NCI-H1417 (cell line): ENCODE results near the gene MBLAC1.
"Not testable (repeated sequence)": the region's sequence is repeated elsewhere in the genome, so short reads cannot be mapped to it uniquely, and the experiment has no call there.

ENCODE experiments used
- DNase-seq, 3 experiments: peaks; one replicate each; lab custom pipeline; 2025; lab: John Stamatoyannopoulos, UW

Gene MBLAC1

GRCh38 chr7:100122568-100122967 lies 4.2 kb upstream of the MBLAC1 start:
- no peak for DNase-seq

- DNase-seq = no peak
Observed at GRCh38 chr7:100124301-100125230, 2.2 kb upstream of the MBLAC1 start.

- DNase-seq = no peak
Observed at GRCh38 chr7:100126239-100126930, 382 bp upstream of the MBLAC1 start.

- peak in 2 of 3 experiments; percentile 42 to 56 for DNase-seq
Observed at GRCh38 chr7:100127866-100128636, 1.3 kb downstream of the MBLAC1 start.

GRCh38 chr7:100128637-100128963 lies 1.8 kb downstream of the MBLAC1 start:
- no peak for DNase-seq

- DNase-seq = peak in 2 of 3 experiments; percentile 45 to 82
Observed at GRCh38 chr7:100130220-100130607, 3.4 kb downstream of the MBLAC1 start.

- peak; percentile 69 to 87 (median 80) for DNase-seq
Observed at GRCh38 chr7:100130608-100131453, 4.1 kb downstream of the MBLAC1 start.

GRCh38 chr7:100132126-100132525 lies 5.4 kb downstream of the MBLAC1 start:
- DNase-seq = no peak

GRCh38 chr7:100132697-100133151 lies 6.0 kb downstream of the MBLAC1 start:
- peak; percentile 47 to 72 (median 61) for DNase-seq

GRCh38 chr7:100137851-100138760 lies 11.3 kb downstream of the MBLAC1 start:
- peak in 1 of 3 experiments; percentile 36 for DNase-seq

- DNase-seq = no peak
Observed at GRCh38 chr7:100141555-100141949, 14.8 kb downstream of the MBLAC1 start.

- no peak for DNase-seq
Observed at GRCh38 chr7:100142461-100142860, 15.7 kb downstream of the MBLAC1 start.

- not testable (repeated sequence) for DNase-seq
Observed at GRCh38 chr7:100146350-100146749, 19.6 kb downstream of the MBLAC1 start.

- no peak for DNase-seq
Observed at GRCh38 chr7:100147278-100147677, 20.5 kb downstream of the MBLAC1 start.

GRCh38 chr7:100148225-100148558 lies 21.4 kb downstream of the MBLAC1 start:
- DNase-seq = no peak

- DNase-seq = peak; percentile 99 to 100 (median 100)
Observed at GRCh38 chr7:100148559-100149328, 22.0 kb downstream of the MBLAC1 start, which contains the start of gene LAMTOR4. Gene LAMTOR4 (plus strand): TSS chr7:100148918. CDS start chr7:100148973, 55 bp downstream.

GRCh38 chr7:100152404-100152803 lies 25.6 kb downstream of the MBLAC1 start:
- no peak for DNase-seq

- no peak for DNase-seq
Observed at GRCh38 chr7:100152937-100153666, 26.3 kb downstream of the MBLAC1 start.
